IMR-90 (cell line): ENCODE data around the gene CMSS1. TPM values are rescaled to one million over a fixed set of nuclear protein-coding genes. Genes with fewer than 3 reads are reported as not detected.

ENCODE experiments used
- ATAC-seq: fragments of 200-7000 bp; cut with Tn5 transposase; 2 replicates; pipeline ENCODE4 v1.9.1; 2020; ENCODE audit warnings: low read depth, mild to moderate bottlenecking, moderate library complexity
- BruUV-seq: library from RNA; stranded (reverse); fragments of 400-500 nt; replicated peaks from 2 replicates; lab custom pipeline; 2021; lab: Mats Ljungman, UMichigan
- CTCF ChIA-PET: fragments of 300-600 bp; formaldehyde crosslinking; extraction: SDS; loops from one replicate; lab custom pipeline; 2021; ENCODE audit warnings: antibody characterized with exemption; lab: Yijun Ruan, JAX
- POLR2A ChIA-PET: fragments of 300-600 bp; sonication (Branson Sonifier 250); formaldehyde crosslinking; loops from one replicate; lab custom pipeline; 2022; ENCODE audit warnings: antibody characterized with exemption; ENCODE audit not compliant: unreplicated experiment; lab: Charles Lee
- DNase-seq: peaks from one replicate; pipeline ENCODE4 v3.0.0; 2013
- H2AFZ ChIP-seq: replicated peaks from 2 replicates; pipeline ENCODE3; 2013; ENCODE audit warnings: low read length, mild to moderate bottlenecking; ENCODE audit not compliant: poor library complexity
- H2AK5ac ChIP-seq: 2 replicates; pipeline ENCODE4 v1.6.1; 2013; ENCODE audit warnings: low read depth, low read length, inconsistent platforms
- H2AK9ac ChIP-seq: replicated peaks from 2 replicates; pipeline ENCODE3; 2013; ENCODE audit warnings: mild to moderate bottlenecking, low read depth, low read length, moderate library complexity; ENCODE audit not compliant: poor library complexity
- H2BK120ac ChIP-seq: 2 replicates; pipeline ENCODE4 v1.6.1; 2013; ENCODE audit warnings: low read depth, low read length, inconsistent platforms
- H2BK15ac ChIP-seq: 3 replicates; pipeline ENCODE4 v1.6.1; 2013; ENCODE audit warnings: low read depth, low read length, inconsistent platforms
- H2BK20ac ChIP-seq: 2 replicates; pipeline ENCODE4 v1.6.1; 2013; ENCODE audit warnings: low read depth, mild to moderate bottlenecking, inconsistent platforms, low read length, moderate library complexity
- H2BK5ac ChIP-seq: 2 replicates; pipeline ENCODE4 v1.6.1; 2013; ENCODE audit warnings: mild to moderate bottlenecking, low read depth, low read length, inconsistent platforms; ENCODE audit not compliant: poor library complexity, severe bottlenecking
- H3K14ac ChIP-seq: replicated peaks from 2 replicates; pipeline ENCODE4 v1.6.1; 2013; ENCODE audit warnings: low read depth, low read length, inconsistent platforms
- H3K18ac ChIP-seq: 2 replicates; pipeline ENCODE4 v1.6.1; 2013; ENCODE audit warnings: low read depth, low read length, control low read depth
- H3K23ac ChIP-seq: 2 replicates; pipeline ENCODE4 v1.6.1; 2013; ENCODE audit warnings: low read depth, low read length, inconsistent platforms
- H3K27ac ChIP-seq: 2 replicates; pipeline ENCODE4 v1.5.1; 2013; ENCODE audit warnings: mild to moderate bottlenecking, control low read depth, low read length; ENCODE audit not compliant: insufficient read depth
- H3K27me3 ChIP-seq: 2 replicates; pipeline ENCODE4 v1.6.1; 2013; ENCODE audit warnings: low read length; ENCODE audit not compliant: control insufficient read depth, insufficient read depth
- H3K36me3 ChIP-seq: 2 replicates; pipeline ENCODE4 v1.6.1; 2013; ENCODE audit warnings: low read length, mixed read lengths; ENCODE audit not compliant: control insufficient read depth, insufficient read depth
- H3K4ac ChIP-seq: 2 replicates; pipeline ENCODE4 v1.6.1; 2013; ENCODE audit warnings: low read depth, low read length, inconsistent platforms
- H3K4me1 ChIP-seq: 2 replicates; pipeline ENCODE4 v1.6.1; 2013; ENCODE audit warnings: low read length, mixed read lengths; ENCODE audit not compliant: control insufficient read depth, insufficient read depth
- H3K4me2 ChIP-seq: 2 replicates; pipeline ENCODE4 v1.6.1; 2013; ENCODE audit warnings: low read depth, mild to moderate bottlenecking, control low read depth, low read length, moderate library complexity
- H3K4me3 ChIP-seq: 2 replicates; pipeline ENCODE4 v1.5.1; 2013; ENCODE audit warnings: low read depth, mild to moderate bottlenecking, control low read depth, low read length, moderate library complexity; ENCODE audit not compliant: insufficient read depth
- H3K56ac ChIP-seq: 2 replicates; pipeline ENCODE4 v1.6.1; 2013; ENCODE audit warnings: low read length, inconsistent platforms; ENCODE audit not compliant: insufficient read depth; ENCODE audit errors: extremely low read depth
- H3K79me1 ChIP-seq, 2 experiments: 2 replicates each; pipeline ENCODE4 v1.6.1; 2013; ENCODE audit warnings: low read length in 2 of 2, inconsistent platforms in 1 of 2, low read depth in 1 of 2
- H3K9ac ChIP-seq: 2 replicates; pipeline ENCODE4 v1.6.1; 2013; ENCODE audit warnings: low read depth, low read length, control low read depth
- H3K9me1 ChIP-seq: 2 replicates; pipeline ENCODE4 v1.6.1; 2013; ENCODE audit warnings: low read length, inconsistent platforms; ENCODE audit not compliant: insufficient read depth
- H3K9me3 ChIP-seq: 2 replicates; pipeline ENCODE4 v1.6.1; 2013; ENCODE audit warnings: low read length; ENCODE audit not compliant: control insufficient read depth, insufficient read depth
- H4K20me1 ChIP-seq: 2 replicates; pipeline ENCODE4 v1.6.1; 2013; ENCODE audit warnings: low read length, inconsistent platforms; ENCODE audit not compliant: insufficient read depth
- H4K5ac ChIP-seq: 2 replicates; pipeline ENCODE4 v1.6.1; 2013; ENCODE audit warnings: mild to moderate bottlenecking, low read depth, low read length, control low read depth
- H4K8ac ChIP-seq, 2 experiments: 2 replicates each; pipeline ENCODE4 v1.6.1; 2013; ENCODE audit warnings: low read depth in 2 of 2, low read length in 2 of 2, control low read depth in 1 of 2, inconsistent platforms in 1 of 2
- H4K91ac ChIP-seq: 2 replicates; pipeline ENCODE4 v1.6.1; 2013; ENCODE audit warnings: low read depth, low read length, inconsistent platforms; ENCODE audit not compliant: insufficient read depth
- BHLHE40 ChIP-seq: fragments of 150-350 bp; IDR thresholded peaks from 2 replicates; pipeline ENCODE4 v1.6.1; 2016; ENCODE audit warnings: mild to moderate bottlenecking, low read depth, low read length
- CEBPB ChIP-seq: IDR thresholded peaks from 2 replicates; pipeline ENCODE4 v1.6.1; 2012; ENCODE audit warnings: low read depth, low read length, improper control_type of control experiment
- CHD1 ChIP-seq: IDR thresholded peaks from 2 replicates; pipeline ENCODE4 v1.6.1; 2012; ENCODE audit warnings: low read depth, low read length, improper control_type of control experiment
- FOS ChIP-seq: fragments of 150-350 bp; IDR thresholded peaks from 2 replicates; pipeline ENCODE4 v1.6.1; 2016; ENCODE audit warnings: low read depth, low read length
- MAZ ChIP-seq: IDR thresholded peaks from 2 replicates; pipeline ENCODE4 v1.6.1; 2012; ENCODE audit warnings: low read depth, mild to moderate bottlenecking, low read length, improper control_type of control experiment, moderate library complexity, borderline replicate concordance
- MXI1 ChIP-seq: IDR thresholded peaks from 2 replicates; pipeline ENCODE4 v1.6.1; 2012; ENCODE audit warnings: low read depth, mild to moderate bottlenecking, low read length, moderate library complexity, borderline replicate concordance
- POLR2A ChIP-seq: IDR thresholded peaks from 2 replicates; pipeline ENCODE4 v1.6.1; 2012; ENCODE audit warnings: mild to moderate bottlenecking, low read depth, low read length
- RCOR1 ChIP-seq: IDR thresholded peaks from 2 replicates; pipeline ENCODE4 v1.6.1; 2012; ENCODE audit warnings: mild to moderate bottlenecking, low read length, improper control_type of control experiment; ENCODE audit not compliant: insufficient replicate concordance
- RFX5 ChIP-seq: IDR thresholded peaks from 2 replicates; pipeline ENCODE4 v1.8.0; 2012; ENCODE audit warnings: low read depth, mild to moderate bottlenecking, low read length, moderate library complexity
- SMC3 ChIP-seq: fragments of 150-350 bp; IDR thresholded peaks from 2 replicates; pipeline ENCODE4 v1.6.1; 2016; ENCODE audit warnings: low read depth, mild to moderate bottlenecking, antibody characterized with exemption, low read length, moderate library complexity
- WGBS, 2 experiments: methylation state at CpG; one replicate each; pipeline versions ENCODE4 v1.1.5 to v1.1.7; 2013; ENCODE audit warnings: missing lambda C conversion rate in 2 of 2; ENCODE audit not compliant: insufficient read length in 1 of 2; ENCODE audit errors: extremely low coverage in 2 of 2; 5-methylcytosine and 5-hydroxymethylcytosine counted together
- dilution Hi-C: fragments of 300-500 bp; cut with HindIII; formaldehyde crosslinking; loops from one replicate; pipeline ENCODE4 v1.14.3; 2018; ENCODE audit warnings: low sequenced_read_pairs; ENCODE audit not compliant: unreplicated experiment
- in situ Hi-C: fragments of 300-500 bp; cut with MboI; formaldehyde crosslinking; loops from 3 replicates; pipeline ENCODE4 v1.14.3; 2019; ENCODE audit warnings: low sequenced_read_pairs, inconsistent platforms, mixed read lengths
- intact Hi-C: fragments of 100-400 bp; cut with micrococcal nuclease; formaldehyde crosslinking; loops from 2 replicates; pipeline ENCODE4 v1.10.0; 2022
- polyA plus RNA-seq, 3 experiments: library from polyadenylated mRNA; depleted of rRNA; stranded (reverse); fragments of >200 nt; gene quantifications; 2 replicates each; pipeline ENCODE4 v1.2.3, GENCODE V29; 2012; ENCODE audit warnings: low replicate concordance in 1 of 3
- total RNA-seq: library from RNA; depleted of rRNA; stranded (reverse); fragments of >200 nt; gene quantifications from 2 replicates; pipeline ENCODE4 v1.2.3, GENCODE V29; 2012
- TF ChIP-seq, protein P1 (sequence below): fragments of 150-350 bp; IDR thresholded peaks from 2 replicates; pipeline ENCODE4 v1.6.1; 2016; ENCODE audit warnings: low read depth, mild to moderate bottlenecking, low read length, moderate library complexity, borderline replicate concordance

CMSS1 gene
- total and polyA plus RNA-seq, 2 of the 4 experiments (the other 2 are of a cell fraction): 12.5 to 13.6 TPM

GRCh38 chr3:99783011-99783573, 34.6 kb upstream of the CMSS1 start:
- peak overlapping the region; percentile 71; the same call in 1 of the 2 replicates for H3K18ac ChIP-seq
- peaks cover 3% of the 10 kb centered on the region; the same call in 1 of the 2 replicates for H3K9me1 ChIP-seq
- peak overlapping the region; percentile 78 for H2BK5ac ChIP-seq
- H2AK5ac ChIP-seq: no peak overlapping the region; the same call in 1 of the 2 replicates
- H4K91ac ChIP-seq: 0 out of 2 replicates have a peak overlapping the region, but pooled peaks have one; percentile 25
- H2AFZ ChIP-seq: no peak overlapping the region
- H3K4ac ChIP-seq: peak overlapping the region; percentile 31; the same call in 1 of the 2 replicates
- no peak overlapping the region; the same call in 1 of the 2 replicates for H3K14ac ChIP-seq
- in situ Hi-C loops: no loop called here
- intact Hi-C loops: no loop called here
- no peaks in the 10 kb centered on the region; the same call in 1 of the 2 replicates for H3K36me3 ChIP-seq
- H2AK9ac ChIP-seq: no peak overlapping the region
- no peaks in the 10 kb centered on the region for H3K9me3 ChIP-seq
- ATAC-seq (peak; percentile 87), DNase-seq (peak; percentile 95)
- H2BK20ac ChIP-seq: peak overlapping the region; percentile 92
- H3K9ac ChIP-seq: no peak overlapping the region
- peak overlapping the region; percentile 16; the same call in 1 of the 2 replicates for H3K4me2 ChIP-seq
- no peak overlapping the region for H3K27ac ChIP-seq
- H3K56ac ChIP-seq: no peak overlapping the region
- peak overlapping the region; percentile 73 for H2BK120ac ChIP-seq
- BruUV-seq: no TSS peak
- ChIA-PET CTCF (interaction anchor here (0.6 to 0.7 kb wide), 2 partner anchors 16 to 29 kb away, joined by 3 read pairs; no protein-coding TSS in a partner anchor), POLR2A (no interaction called here)
- TF ChIP-seq RFX5 (no peak), MAZ (peak; percentile 50; the same call in 1 of the 2 replicates), SMC3 (no peak), BHLHE40 (peak; percentile 32; the same call in 1 of the 2 replicates), CHD1 (no peak), CEBPB (peak; percentile 78), FOS (0 out of 2 replicates have a peak, but pooled peaks have one; percentile 30), MXI1 (no peak), POLR2A (no peak), RCOR1 (peak; percentile 52)
- TF ChIP-seq, protein P1, sequence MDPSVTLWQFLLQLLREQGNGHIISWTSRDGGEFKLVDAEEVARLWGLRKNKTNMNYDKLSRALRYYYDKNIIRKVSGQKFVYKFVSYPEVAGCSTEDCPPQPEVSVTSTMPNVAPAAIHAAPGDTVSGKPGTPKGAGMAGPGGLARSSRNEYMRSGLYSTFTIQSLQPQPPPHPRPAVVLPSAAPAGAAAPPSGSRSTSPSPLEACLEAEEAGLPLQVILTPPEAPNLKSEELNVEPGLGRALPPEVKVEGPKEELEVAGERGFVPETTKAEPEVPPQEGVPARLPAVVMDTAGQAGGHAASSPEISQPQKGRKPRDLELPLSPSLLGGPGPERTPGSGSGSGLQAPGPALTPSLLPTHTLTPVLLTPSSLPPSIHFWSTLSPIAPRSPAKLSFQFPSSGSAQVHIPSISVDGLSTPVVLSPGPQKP: no peak
- H3K23ac ChIP-seq: no peak overlapping the region
- WGBS, 2 experiments: no CpG with 5 or more reads among the region's 5 CpGs
- peaks cover 15% of the 10 kb centered on the region; the same call in 1 of the 2 replicates for H3K4me1 ChIP-seq
- H4K8ac ChIP-seq: peak overlapping the region in 1 of 2 experiments; percentile 77; a peak in 2 of 4 replicates
- H4K5ac ChIP-seq: no peak overlapping the region
- H3K4me3 ChIP-seq: no peak overlapping the region
- dilution Hi-C loops: no loop called here
- H3K27me3 ChIP-seq: no peaks in the 10 kb centered on the region
- H4K20me1 ChIP-seq: no peaks in the 10 kb centered on the region
- peaks cover 0 to 8% of the 10 kb centered on the region in 2 experiments; a peak in 1 of 4 replicates for H3K79me1 ChIP-seq
- H2BK15ac ChIP-seq: peak overlapping the region; percentile 59; the same call in 1 of the 3 replicates
